Parathyroid adenoma (tissue), 2 donors: Measurements from ENCODE around the gene CXCL1.

Source experiments
- H2AFZ ChIP-seq: fragments of 300-600 bp; sonication (generic); one replicate; pipeline ENCODE4 v1.7.0; 2017; ENCODE audit warnings: antibody characterized with exemption, mild to moderate bottlenecking
- H3K27ac ChIP-seq: fragments of 300-600 bp; sonication (generic); one replicate; pipeline ENCODE4 v1.7.0; 2017
- H3K27me3 ChIP-seq: fragments of 300-600 bp; sonication (generic); one replicate; pipeline ENCODE4 v1.7.0; 2017; ENCODE audit warnings: low read length; ENCODE audit not compliant: control insufficient read depth, insufficient read depth
- H3K36me3 ChIP-seq: fragments of 300-600 bp; sonication (generic); one replicate; pipeline ENCODE4 v1.7.0; 2017; ENCODE audit warnings: low read length; ENCODE audit not compliant: control insufficient read depth, insufficient read depth
- H3K4me1 ChIP-seq: fragments of 300-600 bp; sonication (generic); one replicate; pipeline ENCODE4 v1.7.0; 2017; ENCODE audit warnings: control low read depth
- H3K4me2 ChIP-seq: fragments of 300-600 bp; sonication (generic); one replicate; pipeline ENCODE4 v1.7.0; 2017; ENCODE audit warnings: low read length
- H3K4me3 ChIP-seq: fragments of 300-600 bp; sonication (generic); one replicate; pipeline ENCODE4 v1.7.0; 2017; ENCODE audit warnings: low read depth, low read length
- H3K79me2 ChIP-seq: fragments of 300-600 bp; sonication (generic); one replicate; pipeline ENCODE4 v1.7.0; 2017; ENCODE audit warnings: control low read depth
- H3K9ac ChIP-seq: fragments of 300-600 bp; sonication (generic); one replicate; pipeline ENCODE4 v1.7.0; 2017; ENCODE audit warnings: mild to moderate bottlenecking
- H3K9me3 ChIP-seq: fragments of 300-600 bp; sonication (generic); one replicate; pipeline ENCODE4 v1.7.0; 2017; ENCODE audit warnings: low read length; ENCODE audit not compliant: control insufficient read depth
- TF ChIP-seq, protein P1 (sequence below): fragments of 300-600 bp; sonication (generic); IDR thresholded peaks from one replicate; pipeline ENCODE4 v1.7.0; 2017; ENCODE audit warnings: antibody characterized with exemption, mild to moderate bottlenecking
- donor health status: primary hyperparathyroidism.

The CXCL1 gene

DNA sequence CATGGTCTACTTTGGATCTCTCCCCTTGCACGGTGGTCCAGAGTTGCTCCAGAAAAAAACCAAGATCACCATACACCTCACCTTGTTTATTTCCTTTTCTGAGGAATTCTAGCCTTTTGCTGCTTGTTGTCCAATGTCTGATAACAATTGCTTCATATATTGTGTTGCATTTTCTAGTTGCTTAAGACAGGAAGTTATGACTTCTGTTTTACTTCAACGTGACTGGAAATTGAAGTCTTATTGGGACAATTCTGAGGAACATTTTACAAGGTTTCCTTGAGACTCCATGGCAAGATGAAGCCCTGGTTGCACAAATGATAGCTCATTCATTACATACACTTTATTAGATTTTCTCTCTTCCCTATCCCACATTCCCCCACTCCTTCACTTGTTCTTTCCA lies 5.2 kb downstream of the CXCL1 start:
- Histone ChIP-seq H3K36me3 (no peaks in the 10 kb centered on the region), H3K27me3 (no peaks in the 10 kb centered on the region), H3K4me1 (no peaks in the 10 kb centered on the region), H3K79me2 (no peaks in the 10 kb centered on the region), H3K4me3 (no peak overlapping the region), H3K27ac (no peak overlapping the region), H3K9me3 (no peaks in the 10 kb centered on the region), H2AFZ (no peak overlapping the region), H3K4me2 (no peak overlapping the region), H3K9ac (no peak overlapping the region)
- TF ChIP-seq, protein P1, sequence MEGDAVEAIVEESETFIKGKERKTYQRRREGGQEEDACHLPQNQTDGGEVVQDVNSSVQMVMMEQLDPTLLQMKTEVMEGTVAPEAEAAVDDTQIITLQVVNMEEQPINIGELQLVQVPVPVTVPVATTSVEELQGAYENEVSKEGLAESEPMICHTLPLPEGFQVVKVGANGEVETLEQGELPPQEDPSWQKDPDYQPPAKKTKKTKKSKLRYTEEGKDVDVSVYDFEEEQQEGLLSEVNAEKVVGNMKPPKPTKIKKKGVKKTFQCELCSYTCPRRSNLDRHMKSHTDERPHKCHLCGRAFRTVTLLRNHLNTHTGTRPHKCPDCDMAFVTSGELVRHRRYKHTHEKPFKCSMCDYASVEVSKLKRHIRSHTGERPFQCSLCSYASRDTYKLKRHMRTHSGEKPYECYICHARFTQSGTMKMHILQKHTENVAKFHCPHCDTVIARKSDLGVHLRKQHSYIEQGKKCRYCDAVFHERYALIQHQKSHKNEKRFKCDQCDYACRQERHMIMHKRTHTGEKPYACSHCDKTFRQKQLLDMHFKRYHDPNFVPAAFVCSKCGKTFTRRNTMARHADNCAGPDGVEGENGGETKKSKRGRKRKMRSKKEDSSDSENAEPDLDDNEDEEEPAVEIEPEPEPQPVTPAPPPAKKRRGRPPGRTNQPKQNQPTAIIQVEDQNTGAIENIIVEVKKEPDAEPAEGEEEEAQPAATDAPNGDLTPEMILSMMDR = no peak

DNA sequence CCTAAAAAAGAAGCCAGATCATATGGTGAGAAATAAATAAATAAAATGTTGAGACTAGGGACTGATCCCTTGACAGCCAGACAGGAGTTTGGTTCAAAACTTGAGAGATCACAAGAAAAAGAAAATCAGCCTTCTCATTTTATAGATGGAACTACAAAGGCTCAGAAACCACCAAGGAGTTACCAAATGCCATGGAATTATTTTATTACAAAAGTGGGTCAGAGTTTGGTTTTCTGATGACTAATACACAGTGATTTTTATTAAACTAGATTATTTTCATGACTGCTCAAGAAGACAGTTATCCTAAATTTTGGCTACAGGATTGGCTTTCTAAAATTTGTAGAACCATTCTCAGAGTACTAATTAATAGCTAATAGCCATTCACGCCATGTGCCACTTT lies 6.2 kb downstream of the CXCL1 start:
- H3K4me3 ChIP-seq = no peak overlapping the region
- H3K27me3 ChIP-seq = no peaks in the 10 kb centered on the region
- no peak overlapping the region for H3K27ac ChIP-seq
- no peak overlapping the region for H3K4me2 ChIP-seq
- TF ChIP-seq, protein P1 = no peak
- H2AFZ ChIP-seq = no peak overlapping the region
- no peaks in the 10 kb centered on the region for H3K79me2 ChIP-seq
- H3K36me3 ChIP-seq = no peaks in the 10 kb centered on the region
- no peaks in the 10 kb centered on the region for H3K9me3 ChIP-seq
- no peaks in the 10 kb centered on the region for H3K4me1 ChIP-seq
- H3K9ac ChIP-seq = no peak overlapping the region

DNA sequence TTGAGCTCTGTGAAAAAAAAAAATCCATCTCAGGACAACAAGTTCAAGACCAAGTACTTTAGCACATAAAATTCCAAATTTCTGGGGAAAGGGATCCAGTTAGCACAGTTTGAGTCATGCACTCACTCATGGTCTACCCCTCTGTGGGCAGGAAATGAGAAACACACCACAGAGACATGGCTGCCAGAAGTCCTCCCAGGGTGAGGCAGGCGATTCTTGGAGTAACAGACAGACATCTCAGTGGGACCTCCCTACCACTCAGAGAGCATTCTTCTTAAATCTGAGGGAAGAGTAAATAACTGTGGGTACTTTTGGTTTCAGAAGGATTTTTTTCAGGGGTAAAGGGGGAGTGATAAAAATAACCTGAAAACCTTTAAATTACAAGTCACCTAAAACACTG lies 14.1 kb downstream of the CXCL1 start:
- no peak overlapping the region for H3K9ac ChIP-seq
- H3K4me2 ChIP-seq = no peak overlapping the region
- no peaks in the 10 kb centered on the region for H3K27me3 ChIP-seq
- TF ChIP-seq, protein P1 = no peak
- H3K9me3 ChIP-seq = no peaks in the 10 kb centered on the region
- H2AFZ ChIP-seq = no peak overlapping the region
- no peak overlapping the region for H3K27ac ChIP-seq
- no peaks in the 10 kb centered on the region for H3K79me2 ChIP-seq
- no peaks in the 10 kb centered on the region for H3K36me3 ChIP-seq
- no peak overlapping the region for H3K4me3 ChIP-seq
- H3K4me1 ChIP-seq = no peaks in the 10 kb centered on the region

DNA sequence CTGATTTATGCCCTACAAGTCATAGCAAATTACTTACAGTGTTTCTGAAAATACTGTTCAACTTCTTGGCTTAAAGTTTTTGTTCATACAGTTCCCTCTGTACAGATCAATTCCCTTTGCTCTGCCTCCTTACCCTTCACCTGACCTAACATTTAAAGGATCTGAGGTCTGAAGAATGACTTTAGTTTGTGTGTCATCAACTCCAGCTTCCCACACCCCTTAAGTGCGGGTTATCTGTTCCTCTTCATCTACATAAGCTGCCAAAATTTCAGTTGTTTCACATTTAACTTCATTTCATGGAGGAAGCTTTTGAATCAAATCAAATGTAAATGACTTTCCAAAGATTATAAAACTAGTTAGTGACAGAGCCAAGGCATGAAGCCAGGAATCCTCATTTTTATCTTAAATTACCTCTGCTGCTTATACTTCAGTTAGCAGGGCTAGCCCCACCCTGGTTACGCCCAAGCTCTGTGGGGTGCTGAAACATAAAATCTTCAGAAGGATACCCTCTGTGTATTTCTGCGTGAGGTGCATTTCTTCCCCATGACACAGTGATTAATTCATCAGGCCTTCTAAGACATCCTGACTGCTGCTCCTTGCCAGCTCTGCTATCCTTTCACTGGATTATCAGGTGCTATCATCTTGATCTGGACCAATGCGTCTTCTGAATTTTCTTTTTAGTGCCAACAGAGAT lies 16.5 kb downstream of the CXCL1 start:
- Histone ChIP-seq H3K27me3 (no peaks in the 10 kb centered on the region), H3K36me3 (no peaks in the 10 kb centered on the region), H3K9me3 (no peaks in the 10 kb centered on the region), H3K4me1 (no peaks in the 10 kb centered on the region), H2AFZ (no peak overlapping the region), H3K4me3 (no peak overlapping the region), H3K27ac (no peak overlapping the region), H3K9ac (no peak overlapping the region), H3K4me2 (no peak overlapping the region), H3K79me2 (no peaks in the 10 kb centered on the region)
- TF ChIP-seq, protein P1 = no peak

DNA sequence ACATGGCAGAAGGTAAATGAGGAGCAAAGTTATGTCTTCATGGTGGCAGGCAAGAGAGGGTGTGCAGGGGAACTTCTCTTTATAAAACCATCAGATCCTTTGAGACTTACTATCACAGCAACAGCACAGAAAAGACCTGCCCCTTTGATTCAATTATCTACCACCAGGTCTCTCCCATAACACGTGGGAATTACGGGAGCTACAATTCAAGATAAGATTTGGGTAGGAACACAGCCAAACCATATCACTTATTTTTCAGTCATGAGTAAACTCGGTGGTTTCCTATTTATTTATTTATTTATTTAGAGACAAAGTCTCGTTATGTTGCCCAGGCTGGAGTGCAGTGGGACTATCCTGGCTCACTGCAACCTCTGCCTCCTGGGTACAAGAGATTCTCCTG lies 22.1 kb downstream of the CXCL1 start:
- no peak overlapping the region for H3K27ac ChIP-seq
- no peak overlapping the region for H2AFZ ChIP-seq

More for the DNA sequence above, 22.1 kb downstream of the CXCL1 start:
- Histone ChIP-seq H3K4me3 (no peak overlapping the region), H3K79me2 (no peaks in the 10 kb centered on the region), H3K27me3 (no peaks in the 10 kb centered on the region), H3K4me2 (no peak overlapping the region), H3K4me1 (no peaks in the 10 kb centered on the region), H3K36me3 (no peaks in the 10 kb centered on the region), H3K9ac (no peak overlapping the region), H3K9me3 (no peaks in the 10 kb centered on the region)
- TF ChIP-seq, protein P1 = no peak
